HG03469 (cell line): Measurements from ENCODE around the gene IL25.
"Not testable (repeated sequence)": the region's sequence is repeated elsewhere in the genome, so short reads cannot be mapped to it uniquely, and the experiment has no call there.

Experiments
- ATAC-seq: cut with Tn5 transposase; IDR thresholded peaks from one replicate; pipeline ENCODE4 v1.9.1; 2021; ENCODE audit warnings: mild to moderate bottlenecking, moderate library complexity, moderate number of reproducible peaks; ENCODE audit not compliant: unreplicated experiment

The IL25 gene

DNA sequence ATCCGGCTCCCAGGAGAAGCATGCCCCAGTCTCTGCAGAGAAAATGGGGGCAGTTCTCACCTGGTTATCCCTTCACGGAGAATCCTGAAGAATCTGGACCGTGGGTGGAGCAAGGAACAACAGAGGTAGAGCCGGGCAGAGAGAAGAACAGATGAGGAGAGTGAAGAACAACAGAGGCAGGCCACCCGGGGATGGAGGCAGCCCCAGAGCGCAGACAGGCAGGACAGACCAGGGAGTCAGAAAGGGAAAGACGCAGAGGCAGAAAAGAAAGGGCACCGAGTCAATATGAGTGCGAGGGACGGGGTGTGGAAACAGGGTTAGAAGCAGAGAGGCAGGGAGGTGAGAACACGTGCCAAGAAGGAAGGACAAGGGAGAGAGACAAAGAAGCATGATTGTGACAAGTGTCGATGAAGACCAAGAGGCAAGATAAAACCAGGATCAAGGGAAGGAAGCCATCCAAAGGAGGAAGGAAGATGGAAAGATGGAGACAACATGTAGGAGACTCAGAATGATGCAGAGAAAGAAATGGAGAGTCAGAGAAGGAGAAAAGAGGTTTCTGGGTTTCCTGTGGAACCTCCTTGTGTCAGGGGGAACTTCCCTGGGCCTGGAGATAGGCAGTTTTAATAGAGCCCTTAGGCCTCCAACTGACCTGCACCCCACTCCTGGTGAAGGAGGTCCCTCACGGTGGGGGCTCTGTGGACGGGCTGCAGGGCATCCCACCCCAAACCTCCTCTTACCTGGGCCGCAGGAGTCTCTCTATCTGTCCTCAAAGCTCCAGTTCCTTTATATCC lies 35.1 kb downstream of the IL25 start, which contains the start of gene MYH6:
MYH6 (minus strand) TSS at position 758 of the 791 bp plus-strand sequence. CDS start 1,050 bp downstream, outside the sequence.
- no peak for ATAC-seq

- no peak for ATAC-seq
These were observed 35.7 kb downstream of the IL25 start for GRCh38 chr14:23408307-23408630.

- ATAC-seq: no peak
These were observed 36.9 kb downstream of the IL25 start for GRCh38 chr14:23409475-23409874.

- ATAC-seq: no peak
These were observed 37.5 kb downstream of the IL25 start for GRCh38 chr14:23409966-23410635.

GRCh38 chr14:23411563-23412525 lies 39.2 kb downstream of the IL25 start:
- ATAC-seq: no peak

GRCh38 chr14:23413681-23414080 lies 41.1 kb downstream of the IL25 start:
- no peak for ATAC-seq

GRCh38 chr14:23414254-23414653 lies 41.6 kb downstream of the IL25 start:
- no peak for ATAC-seq

- ATAC-seq: no peak
These were observed 42.6 kb downstream of the IL25 start for GRCh38 chr14:23414906-23415820.

DNA sequence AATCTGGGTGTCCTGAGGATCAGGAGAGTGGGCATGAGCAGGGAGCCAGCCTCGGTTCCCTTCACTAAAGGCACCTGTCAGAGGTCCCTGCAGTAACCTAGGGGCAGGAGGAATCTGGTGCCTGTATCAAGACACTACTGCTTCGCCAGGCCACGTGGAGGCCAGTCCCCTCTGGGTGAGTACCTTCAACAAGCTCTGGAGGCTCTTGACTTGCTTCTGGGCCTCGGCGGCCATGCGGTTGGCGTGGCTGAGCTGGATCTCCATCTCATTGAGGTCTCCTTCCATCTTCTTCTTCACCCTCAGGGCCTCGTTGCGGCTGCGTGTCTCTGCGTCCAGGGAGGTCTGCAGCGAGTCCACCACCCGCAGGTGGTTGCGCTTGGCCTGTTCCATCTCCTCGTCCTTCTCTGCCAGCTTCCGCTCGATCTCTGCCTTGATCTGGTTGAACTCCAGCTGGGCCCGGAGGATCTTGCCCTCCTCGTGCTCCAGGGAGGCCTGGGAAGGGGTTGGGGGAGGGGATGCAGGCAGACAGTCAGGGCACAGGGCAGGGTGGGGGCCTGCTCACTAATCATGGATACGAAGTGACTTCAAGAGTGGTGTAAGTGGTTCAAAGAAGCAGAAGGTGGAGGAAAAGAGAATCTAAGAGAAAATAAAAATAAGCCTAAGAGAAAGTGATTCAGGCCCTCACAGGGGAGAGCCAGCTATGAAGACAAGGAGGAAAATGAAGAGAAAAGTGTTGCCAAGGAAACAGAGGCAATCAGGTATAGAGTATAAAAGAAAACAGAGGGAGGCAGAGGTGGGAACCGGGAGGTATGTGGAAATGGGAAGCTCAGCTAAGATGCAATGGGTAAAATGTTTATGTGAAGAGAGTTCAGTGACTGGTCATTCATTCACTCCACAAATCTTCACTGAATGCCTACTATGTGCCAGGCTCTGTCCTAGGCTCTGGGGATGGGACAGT lies 43.5 kb downstream of the IL25 start:
- no peak for ATAC-seq

DNA sequence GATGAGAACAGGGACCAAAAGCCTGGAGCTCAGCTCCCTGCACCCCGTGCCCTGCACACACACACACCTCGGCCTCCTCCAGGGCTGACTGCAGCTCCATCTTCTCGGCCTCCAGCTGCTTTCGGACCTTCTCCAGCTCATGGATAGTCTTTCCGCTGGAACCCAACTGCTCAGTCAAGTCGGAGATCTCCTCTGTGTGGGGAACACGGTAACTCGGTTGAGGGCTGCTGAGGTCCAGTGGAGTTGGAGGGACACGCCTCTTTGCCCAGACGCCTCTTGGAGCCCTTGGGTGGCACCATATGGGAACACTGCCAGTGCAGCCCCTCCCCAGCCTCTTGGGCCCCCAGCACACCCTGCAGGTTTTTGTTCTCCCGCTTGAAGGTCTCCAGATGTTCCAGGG lies 44.2 kb downstream of the IL25 start:
- no peak for ATAC-seq

DNA sequence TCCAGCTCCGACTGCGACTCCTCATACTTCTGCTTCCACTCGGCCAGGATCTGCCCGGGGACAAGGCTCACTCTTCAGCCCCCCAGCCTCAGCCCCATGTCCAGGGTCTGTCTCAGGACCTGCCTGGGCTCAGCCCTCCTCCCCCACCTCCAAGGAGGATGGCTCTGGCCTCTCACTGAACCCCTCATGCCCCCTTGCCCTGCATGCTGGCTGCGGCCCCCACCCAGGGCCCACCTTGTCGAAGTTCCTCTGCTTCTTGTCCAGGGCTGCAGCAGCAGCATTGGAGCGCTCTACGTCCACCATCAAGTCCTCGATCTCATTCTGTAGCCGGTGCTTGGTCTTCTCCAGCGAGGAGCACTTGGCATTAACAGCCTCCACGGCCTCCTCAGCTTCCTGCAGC lies 44.7 kb downstream of the IL25 start:
- ATAC-seq: not testable (repeated sequence)

DNA sequence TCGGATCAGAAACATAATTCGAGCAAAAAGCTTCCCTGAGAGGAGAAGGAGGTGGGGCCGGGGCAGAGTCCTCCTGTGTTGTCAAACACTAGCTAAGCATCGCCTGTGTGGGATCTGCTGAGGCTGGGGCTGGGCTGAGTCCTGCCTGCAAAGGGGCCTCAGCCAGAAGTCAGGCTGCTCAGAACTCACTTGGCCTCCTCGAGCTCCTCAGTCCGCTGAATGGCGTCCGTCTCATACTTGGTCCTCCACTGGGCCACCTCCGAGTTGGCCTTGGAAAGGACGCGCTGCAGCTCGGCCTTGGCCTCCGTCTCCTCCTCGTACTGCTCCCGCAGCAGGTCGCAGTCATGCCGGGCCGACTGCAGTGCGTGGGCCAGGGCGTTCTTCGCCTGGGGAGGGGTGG lies 45.4 kb downstream of the IL25 start:
- ATAC-seq: no peak

GRCh38 chr14:23419646-23420045 lies 47.0 kb downstream of the IL25 start:
- not testable (repeated sequence) for ATAC-seq

- no peak for ATAC-seq
These were observed 49.0 kb downstream of the IL25 start for GRCh38 chr14:23421594-23421993.

GRCh38 chr14:23423657-23424056 lies 51.0 kb downstream of the IL25 start:
- no peak for ATAC-seq

DNA sequence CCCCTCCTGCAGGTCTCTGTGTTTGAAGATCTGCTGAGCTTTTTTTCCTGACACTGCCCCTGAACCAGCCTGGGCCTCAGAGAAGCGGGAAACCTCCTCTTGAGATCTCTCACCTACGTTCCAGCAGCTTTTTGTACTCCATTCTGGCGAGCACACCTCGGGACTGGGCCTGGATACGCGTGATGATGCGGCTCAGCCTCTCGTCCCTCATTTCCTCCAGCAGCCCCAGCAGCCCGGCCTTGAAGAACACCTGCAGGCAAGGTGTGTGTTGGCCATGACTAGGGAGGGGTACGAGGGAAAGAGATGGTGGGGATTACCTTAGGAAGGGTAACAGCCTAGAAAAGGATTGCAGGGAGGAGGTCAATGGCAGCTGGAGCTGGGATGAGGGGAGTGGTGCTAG lies 52.6 kb downstream of the IL25 start:
- no peak for ATAC-seq

DNA sequence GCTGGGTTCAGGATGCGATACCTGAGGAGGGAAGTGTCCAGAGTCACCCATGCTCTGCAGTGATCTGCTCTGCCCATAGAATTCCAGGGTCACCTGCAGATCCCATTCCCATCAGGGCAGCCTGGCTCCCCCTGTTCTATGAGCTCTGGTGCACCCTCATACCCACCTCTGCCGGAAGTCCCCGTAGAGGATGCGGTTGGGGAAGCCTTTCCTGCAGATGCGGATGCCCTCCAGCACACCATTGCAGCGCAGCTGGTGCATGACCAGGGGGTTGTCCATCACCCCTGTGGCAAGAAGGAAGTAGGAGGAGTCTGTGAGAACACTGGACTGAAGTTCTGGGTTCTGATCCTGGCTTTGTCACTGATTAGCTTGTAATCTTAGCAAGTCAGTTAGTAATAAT lies 53.2 kb downstream of the IL25 start:
- not testable (repeated sequence) for ATAC-seq
